ENCODE results near the gene MRGPRE.

GRCh38 chr11:3231550-3231850, 717 bp downstream of the MRGPRE start:
- no peak for TF ChIP-seq EZH2phosphoT487 (IDR thresholded peaks at IDR 0.05; ENCODE audit: insufficient read depth, low read depth)
- TF ChIP-seq EZH2 (IDR thresholded peaks at IDR 0.05; ENCODE audit: insufficient read depth, poor library complexity, severe bottlenecking), result no peak

Data from GM23248 (cell line).